HEK293 (cell line): ENCODE data around the gene TBC1D24.

Experiments used
- ATF2 ChIP-seq: fragments of 450-650 bp; formaldehyde crosslinking; IDR thresholded peaks from 2 replicates; pipeline ENCODE4 v1.5.1; 2016; ENCODE audit warnings: missing biosample characterization, missing genetic modification characterization, low read depth
- GLI2 ChIP-seq: fragments of 450-650 bp; formaldehyde crosslinking; IDR thresholded peaks from 2 replicates; pipeline ENCODE4; 2017; ENCODE audit warnings: missing biosample characterization, missing genetic modification characterization, low read depth, borderline replicate concordance
- GLI4 ChIP-seq: fragments of 450-650 bp; formaldehyde crosslinking; IDR thresholded peaks from 2 replicates; pipeline ENCODE4 v1.5.1; 2016; ENCODE audit warnings: missing biosample characterization, missing genetic modification characterization
- GLIS1 ChIP-seq: fragments of 450-650 bp; formaldehyde crosslinking; IDR thresholded peaks from 2 replicates; pipeline ENCODE4 v1.5.1; 2016; ENCODE audit warnings: missing biosample characterization, missing genetic modification characterization
- HOXA7 ChIP-seq: sonication (generic); formaldehyde crosslinking; IDR thresholded peaks from 2 replicates; pipeline ENCODE4 v1.8.1; 2022; ENCODE audit warnings: missing genetic modification reagents, borderline replicate concordance
- HOXD13 ChIP-seq: sonication (generic); formaldehyde crosslinking; IDR thresholded peaks from 2 replicates; pipeline ENCODE4 v1.8.0; 2022; ENCODE audit warnings: missing genetic modification reagents, borderline replicate concordance
- IKZF3 ChIP-seq: fragments of 450-650 bp; IDR thresholded peaks from 2 replicates; pipeline ENCODE4 v1.5.0; 2018; ENCODE audit warnings: missing biosample characterization, mild to moderate bottlenecking, missing genetic modification characterization, moderate library complexity
- INSM2 ChIP-seq: fragments of 450-650 bp; formaldehyde crosslinking; IDR thresholded peaks from 2 replicates; pipeline ENCODE4 v1.5.1; 2016; ENCODE audit warnings: missing biosample characterization, missing genetic modification characterization
- KLF1 ChIP-seq: fragments of 450-650 bp; formaldehyde crosslinking; IDR thresholded peaks from 2 replicates; pipeline ENCODE4 v1.5.1; 2016; ENCODE audit warnings: missing biosample characterization, missing genetic modification characterization
- KLF10 ChIP-seq: fragments of 450-650 bp; IDR thresholded peaks from 2 replicates; pipeline ENCODE4 v1.5.1; 2018; ENCODE audit warnings: missing biosample characterization, mild to moderate bottlenecking, missing genetic modification characterization
- KLF8 ChIP-seq: fragments of 450-650 bp; formaldehyde crosslinking; IDR thresholded peaks from 2 replicates; pipeline ENCODE4 v1.5.1; 2016; ENCODE audit warnings: missing biosample characterization, missing genetic modification characterization
- PATZ1 ChIP-seq: fragments of 450-650 bp; formaldehyde crosslinking; IDR thresholded peaks from 2 replicates; pipeline ENCODE4 v1.5.1; 2016; ENCODE audit warnings: missing biosample characterization, missing genetic modification characterization
- PRDM6 ChIP-seq: fragments of 450-650 bp; formaldehyde crosslinking; IDR thresholded peaks from 2 replicates; pipeline ENCODE4 v1.5.1; 2017; ENCODE audit warnings: missing biosample characterization, missing genetic modification characterization
- SCRT1 ChIP-seq: fragments of 450-650 bp; formaldehyde crosslinking; IDR thresholded peaks from 2 replicates; pipeline ENCODE4 v1.5.1; 2016; ENCODE audit warnings: missing biosample characterization, missing genetic modification characterization, borderline replicate concordance
- SP3 ChIP-seq: fragments of 450-650 bp; formaldehyde crosslinking; IDR thresholded peaks from 2 replicates; pipeline ENCODE4 v1.5.1; 2016; ENCODE audit warnings: missing biosample characterization, missing genetic modification characterization
- TCF7L2 ChIP-seq: IDR thresholded peaks from 2 replicates; pipeline ENCODE4 v1.6.1; 2011; ENCODE audit warnings: low read depth, mild to moderate bottlenecking, inconsistent platforms, low read length, moderate library complexity, borderline replicate concordance
- ZBTB10 ChIP-seq: fragments of 450-650 bp; formaldehyde crosslinking; IDR thresholded peaks from 2 replicates; pipeline ENCODE4 v1.5.1; 2016; ENCODE audit warnings: missing biosample characterization, missing genetic modification characterization
- ZBTB21 ChIP-seq: fragments of 450-650 bp; formaldehyde crosslinking; IDR thresholded peaks from 2 replicates; pipeline ENCODE4 v1.5.1; 2017; ENCODE audit warnings: missing biosample characterization, missing genetic modification characterization
- ZBTB8A ChIP-seq: fragments of 450-650 bp; formaldehyde crosslinking; IDR thresholded peaks from 2 replicates; pipeline ENCODE4 v1.5.1; 2016; ENCODE audit warnings: missing biosample characterization, missing genetic modification characterization
- ZNF121 ChIP-seq: fragments of 450-650 bp; formaldehyde crosslinking; IDR thresholded peaks from 2 replicates; pipeline ENCODE4 v1.5.1; 2016; ENCODE audit warnings: missing biosample characterization, missing genetic modification characterization
- ZNF140 ChIP-seq: fragments of 450-650 bp; formaldehyde crosslinking; IDR thresholded peaks from 2 replicates; pipeline ENCODE4 v1.5.1; 2016; ENCODE audit warnings: missing biosample characterization, missing genetic modification characterization
- ZNF184 ChIP-seq: fragments of 450-650 bp; IDR thresholded peaks from 2 replicates; pipeline ENCODE4 v1.5.1; 2018; ENCODE audit warnings: missing biosample characterization, mild to moderate bottlenecking, missing genetic modification characterization
- ZNF423 ChIP-seq: fragments of 450-650 bp; formaldehyde crosslinking; IDR thresholded peaks from 2 replicates; pipeline ENCODE4 v1.5.1; 2016; ENCODE audit warnings: missing biosample characterization, missing genetic modification characterization
- ZNF48 ChIP-seq: fragments of 450-650 bp; formaldehyde crosslinking; IDR thresholded peaks from 2 replicates; pipeline ENCODE4 v1.5.1; 2016; ENCODE audit warnings: missing biosample characterization, missing genetic modification characterization
- ZNF610 ChIP-seq: fragments of 450-650 bp; formaldehyde crosslinking; IDR thresholded peaks from 2 replicates; pipeline ENCODE4 v1.5.1; 2016; ENCODE audit warnings: missing biosample characterization, missing genetic modification characterization, borderline replicate concordance
- ZNF621 ChIP-seq: fragments of 450-650 bp; formaldehyde crosslinking; IDR thresholded peaks from 2 replicates; pipeline ENCODE4 v1.5.1; 2017; ENCODE audit warnings: missing biosample characterization, missing genetic modification characterization
- ZNF660 ChIP-seq: fragments of 450-650 bp; IDR thresholded peaks from 2 replicates; pipeline ENCODE4 v1.5.1; 2018; ENCODE audit warnings: missing biosample characterization, mild to moderate bottlenecking, missing genetic modification characterization
- ZNF76 ChIP-seq: fragments of 450-650 bp; formaldehyde crosslinking; IDR thresholded peaks from 2 replicates; pipeline ENCODE4; 2016; ENCODE audit warnings: low read depth, missing biosample characterization, missing genetic modification characterization, borderline replicate concordance
- ZNF777 ChIP-seq: fragments of 450-650 bp; formaldehyde crosslinking; IDR thresholded peaks from 2 replicates; pipeline ENCODE4 v1.5.1; 2017; ENCODE audit warnings: missing biosample characterization, missing genetic modification characterization, borderline replicate concordance
- ZNF792 ChIP-seq: fragments of 450-650 bp; formaldehyde crosslinking; IDR thresholded peaks from 2 replicates; pipeline ENCODE4 v1.5.1; 2016; ENCODE audit warnings: missing biosample characterization, missing genetic modification characterization
- ZXDB ChIP-seq: fragments of 450-650 bp; formaldehyde crosslinking; IDR thresholded peaks from 2 replicates; pipeline ENCODE4 v1.5.1; 2016; ENCODE audit warnings: missing biosample characterization, missing genetic modification characterization

Gene TBC1D24

GRCh38 chr16:2531696-2532493 lies 57.0 kb downstream of the TBC1D24 start (continued):
- TF ChIP-seq PATZ1 (tag by site-specific recombination), result peak; percentile 88
- TF ChIP-seq ZXDB (tag by site-specific recombination), result peak; percentile 80
- peak; percentile 86 for TF ChIP-seq SP3 (tag by site-specific recombination)
- no peak for TF ChIP-seq ZNF48 (tag by site-specific recombination)
- TF ChIP-seq IKZF3, result peak; percentile 34; the same call in 1 of the 2 replicates
- TF ChIP-seq PRDM6 (tag by site-specific recombination), result no peak
- TF ChIP-seq KLF10 (tag by site-specific recombination), result peak; percentile 97
- peak; percentile 94 for TF ChIP-seq ZBTB10 (tag by site-specific recombination)
- TF ChIP-seq ATF2 (tag by site-specific recombination), result 0 out of 2 replicates have a peak, but pooled peaks have one; percentile 24
- TF ChIP-seq ZNF76 (tag by site-specific recombination), result no peak
- TF ChIP-seq ZBTB21 (tag by site-specific recombination), result no peak
- TF ChIP-seq ZNF423, result no peak
- peak; percentile 14 for TF ChIP-seq KLF8
- TF ChIP-seq GLI4, result 0 out of 2 replicates have a peak, but pooled peaks have one; percentile 16
- no peak for TF ChIP-seq ZNF184 (tag by site-specific recombination)
- peak; percentile 93 for TF ChIP-seq ZBTB8A (tag by site-specific recombination)
- TF ChIP-seq HOXD13 (CRISPR knock-in tag), result no peak
- peak; percentile 64; the same call in 1 of the 2 replicates for TF ChIP-seq ZNF660 (tag by site-specific recombination)
- TF ChIP-seq ZNF121 (tag by site-specific recombination), result no peak
- TF ChIP-seq ZNF621 (tag by site-specific recombination), result no peak
- no peak for TF ChIP-seq ZNF792 (tag by site-specific recombination)
- no peak for TF ChIP-seq GLI2 (tag by site-specific recombination)
- TF ChIP-seq TCF7L2, result no peak
- TF ChIP-seq ZNF140, result no peak
- TF ChIP-seq HOXA7 (CRISPR knock-in tag), result no peak
- 0 out of 2 replicates have a peak, but pooled peaks have one; percentile 50 for TF ChIP-seq ZNF610 (tag by site-specific recombination)
- no peak for TF ChIP-seq SCRT1 (tag by site-specific recombination)
- no peak for TF ChIP-seq GLIS1 (tag by site-specific recombination)
- peak; percentile 75; the same call in 1 of the 2 replicates for TF ChIP-seq KLF1 (tag by site-specific recombination)
- no peak for TF ChIP-seq ZNF777 (tag by site-specific recombination)
- peak; percentile 68 for TF ChIP-seq INSM2 (tag by site-specific recombination)
